ENCODE measurements around the gene TNFRSF6B.
A peak's percentile ranks its signal among the peaks of the same experiment; 100 is the strongest.
"Not testable (repeated sequence)": the region's sequence is repeated elsewhere in the genome, so short reads cannot be mapped to it uniquely, and the experiment has no call there.

The TNFRSF6B gene

GRCh38 chr20:63657260-63657936 lies 39.1 kb upstream of the TNFRSF6B start:
- Histone ChIP-seq H3K4me1 (ENCODE audit: control insufficient read depth, insufficient read depth, low read length) (peaks cover 17% of the 10 kb centered on the region), H3K27ac (ENCODE audit: low read depth, low read length) (peak overlapping the region; percentile 61), H3K36me3 (ENCODE audit: control insufficient read depth, insufficient read depth, low read length) (peaks cover 20% of the 10 kb centered on the region), H3K4me3 (ENCODE audit: low read depth, low read length) (peak overlapping the region; percentile 93), H3K9ac (ENCODE audit: low read length) (peak overlapping the region; percentile 89), H3K27me3 (ENCODE audit: control insufficient read depth, insufficient read depth, low read length) (peaks cover 2% of the 10 kb centered on the region; the same call in 1 of the 2 replicates), H3K9me3 (ENCODE audit: control insufficient read depth, insufficient read depth, low read depth, low read length) (no peaks in the 10 kb centered on the region)

- Histone ChIP-seq H3K9ac (ENCODE audit: low read length) (peak within 1 kb of the TSS; percentile 89), H3K9me3 (ENCODE audit: control insufficient read depth, insufficient read depth, low read depth, low read length) (no peaks in the 10 kb centered on the region), H3K27me3 (ENCODE audit: control insufficient read depth, insufficient read depth, low read length) (no peaks in the 10 kb centered on the region), H3K4me3 (ENCODE audit: low read depth, low read length) (peak within 1 kb of the TSS; percentile 93), H3K4me1 (ENCODE audit: control insufficient read depth, insufficient read depth, low read length) (peaks cover 17% of the 10 kb centered on the region), H3K36me3 (ENCODE audit: control insufficient read depth, insufficient read depth, low read length) (peaks cover 28% of the 10 kb centered on the region), H3K27ac (ENCODE audit: low read depth, low read length) (peak within 1 kb of the TSS; percentile 61)
Measured at GRCh38 chr20:63657937-63658748, 38.3 kb upstream of the TNFRSF6B start, which contains the start of gene RTEL1. TSS of gene RTEL1 (plus strand) at chr20:63658312. CDS start at chr20:63659403, 1,091 bp downstream.

GRCh38 chr20:63658749-63659187 lies 37.7 kb upstream of the TNFRSF6B start:
- no peaks in the 10 kb centered on the region for H3K27me3 ChIP-seq (ENCODE audit: control insufficient read depth, insufficient read depth, low read length)
- H3K4me3 ChIP-seq (ENCODE audit: low read depth, low read length) = peak overlapping the region; percentile 93
- peaks cover 34% of the 10 kb centered on the region for H3K36me3 ChIP-seq (ENCODE audit: control insufficient read depth, insufficient read depth, low read length)
- peak overlapping the region; percentile 89 for H3K9ac ChIP-seq (ENCODE audit: low read length)
- no peak overlapping the region; the same call in 1 of the 2 replicates for H3K27ac ChIP-seq (ENCODE audit: low read depth, low read length)
- H3K4me1 ChIP-seq (ENCODE audit: control insufficient read depth, insufficient read depth, low read length) = peaks cover 17% of the 10 kb centered on the region
- no peaks in the 10 kb centered on the region for H3K9me3 ChIP-seq (ENCODE audit: control insufficient read depth, insufficient read depth, low read depth, low read length)

GRCh38 chr20:63659370-63659769 lies 37.1 kb upstream of the TNFRSF6B start:
- Histone ChIP-seq H3K4me1 (ENCODE audit: control insufficient read depth, insufficient read depth, low read length) (peaks cover 13% of the 10 kb centered on the region), H3K27ac (ENCODE audit: low read depth, low read length) (no peak overlapping the region), H3K4me3 (ENCODE audit: low read depth, low read length) (peak overlapping the region; percentile 93), H3K9me3 (ENCODE audit: control insufficient read depth, insufficient read depth, low read depth, low read length) (no peaks in the 10 kb centered on the region), H3K27me3 (ENCODE audit: control insufficient read depth, insufficient read depth, low read length) (no peaks in the 10 kb centered on the region), H3K9ac (ENCODE audit: low read length) (peak overlapping the region; percentile 89), H3K36me3 (ENCODE audit: control insufficient read depth, insufficient read depth, low read length) (peaks cover 38% of the 10 kb centered on the region)

GRCh38 chr20:63660174-63660573 lies 36.3 kb upstream of the TNFRSF6B start:
- not testable (repeated sequence) for H3K4me1 ChIP-seq (ENCODE audit: control insufficient read depth, insufficient read depth, low read length); H3K27ac ChIP-seq (ENCODE audit: low read depth, low read length); H3K9ac ChIP-seq (ENCODE audit: low read length); H3K9me3 ChIP-seq (ENCODE audit: control insufficient read depth, insufficient read depth, low read depth, low read length); H3K27me3 ChIP-seq (ENCODE audit: control insufficient read depth, insufficient read depth, low read length); H3K4me3 ChIP-seq (ENCODE audit: low read depth, low read length)
- H3K36me3 ChIP-seq (ENCODE audit: control insufficient read depth, insufficient read depth, low read length) = peaks cover 38% of the 10 kb centered on the region

GRCh38 chr20:63660622-63661021 lies 35.8 kb upstream of the TNFRSF6B start:
- peaks cover 41% of the 10 kb centered on the region for H3K36me3 ChIP-seq (ENCODE audit: control insufficient read depth, insufficient read depth, low read length)
- peaks cover 9% of the 10 kb centered on the region for H3K4me1 ChIP-seq (ENCODE audit: control insufficient read depth, insufficient read depth, low read length)
- no peaks in the 10 kb centered on the region for H3K9me3 ChIP-seq (ENCODE audit: control insufficient read depth, insufficient read depth, low read depth, low read length)
- H3K4me3 ChIP-seq (ENCODE audit: low read depth, low read length) = no peak overlapping the region
- no peaks in the 10 kb centered on the region for H3K27me3 ChIP-seq (ENCODE audit: control insufficient read depth, insufficient read depth, low read length)
- H3K9ac ChIP-seq (ENCODE audit: low read length) = no peak overlapping the region
- H3K27ac ChIP-seq (ENCODE audit: low read depth, low read length) = no peak overlapping the region

- Histone ChIP-seq H3K9ac (ENCODE audit: low read length) (no peak overlapping the region), H3K9me3 (ENCODE audit: control insufficient read depth, insufficient read depth, low read depth, low read length) (no peaks in the 10 kb centered on the region), H3K27me3 (ENCODE audit: control insufficient read depth, insufficient read depth, low read length) (no peaks in the 10 kb centered on the region), H3K4me3 (ENCODE audit: low read depth, low read length) (no peak overlapping the region), H3K36me3 (ENCODE audit: control insufficient read depth, insufficient read depth, low read length) (peaks cover 46% of the 10 kb centered on the region), H3K27ac (ENCODE audit: low read depth, low read length) (no peak overlapping the region), H3K4me1 (ENCODE audit: control insufficient read depth, insufficient read depth, low read length) (peaks cover 9% of the 10 kb centered on the region)
Measured at GRCh38 chr20:63661108-63661507, 35.3 kb upstream of the TNFRSF6B start.

- Histone ChIP-seq H3K4me1 (ENCODE audit: control insufficient read depth, insufficient read depth, low read length) (peaks cover 9% of the 10 kb centered on the region), H3K27me3 (ENCODE audit: control insufficient read depth, insufficient read depth, low read length) (no peaks in the 10 kb centered on the region), H3K36me3 (ENCODE audit: control insufficient read depth, insufficient read depth, low read length) (peaks cover 54% of the 10 kb centered on the region), H3K9me3 (ENCODE audit: control insufficient read depth, insufficient read depth, low read depth, low read length) (no peaks in the 10 kb centered on the region), H3K9ac (ENCODE audit: low read length) (no peak overlapping the region), H3K27ac (ENCODE audit: low read depth, low read length) (no peak overlapping the region), H3K4me3 (ENCODE audit: low read depth, low read length) (no peak overlapping the region)
Measured at GRCh38 chr20:63661959-63662812, 34.3 kb upstream of the TNFRSF6B start.

GRCh38 chr20:63662813-63663189 lies 33.7 kb upstream of the TNFRSF6B start:
- H3K4me1 ChIP-seq (ENCODE audit: control insufficient read depth, insufficient read depth, low read length) = peaks cover 5% of the 10 kb centered on the region
- H3K36me3 ChIP-seq (ENCODE audit: control insufficient read depth, insufficient read depth, low read length) = peaks cover 60% of the 10 kb centered on the region
- no peak overlapping the region for H3K9ac ChIP-seq (ENCODE audit: low read length)
- H3K4me3 ChIP-seq (ENCODE audit: low read depth, low read length) = no peak overlapping the region
- no peaks in the 10 kb centered on the region for H3K27me3 ChIP-seq (ENCODE audit: control insufficient read depth, insufficient read depth, low read length)
- no peak overlapping the region for H3K27ac ChIP-seq (ENCODE audit: low read depth, low read length)
- H3K9me3 ChIP-seq (ENCODE audit: control insufficient read depth, insufficient read depth, low read depth, low read length) = no peaks in the 10 kb centered on the region

GRCh38 chr20:63663332-63664066 lies 33.0 kb upstream of the TNFRSF6B start:
- peaks cover 5% of the 10 kb centered on the region for H3K4me1 ChIP-seq (ENCODE audit: control insufficient read depth, insufficient read depth, low read length)
- no peak overlapping the region for H3K27ac ChIP-seq (ENCODE audit: low read depth, low read length)
- H3K36me3 ChIP-seq (ENCODE audit: control insufficient read depth, insufficient read depth, low read length) = peaks cover 67% of the 10 kb centered on the region
- H3K4me3 ChIP-seq (ENCODE audit: low read depth, low read length) = no peak overlapping the region
- no peaks in the 10 kb centered on the region for H3K27me3 ChIP-seq (ENCODE audit: control insufficient read depth, insufficient read depth, low read length)
- no peak overlapping the region for H3K9ac ChIP-seq (ENCODE audit: low read length)
- H3K9me3 ChIP-seq (ENCODE audit: control insufficient read depth, insufficient read depth, low read depth, low read length) = no peaks in the 10 kb centered on the region

Data from HUES6 (cell line).